GM10266 (cell line): ENCODE measurements around the gene CABLES1.
"Not testable (repeated sequence)": the region's sequence is repeated elsewhere in the genome, so short reads cannot be mapped to it uniquely, and the experiment has no call there.

Experiments used
- DNase-seq: peaks from one replicate; pipeline ENCODE4 v3.0.0; 2012; ENCODE audit errors: extremely low spot score
- CTCF ChIP-seq: IDR thresholded peaks from 2 replicates; pipeline ENCODE4 v1.5.1; 2012; ENCODE audit warnings: mild to moderate bottlenecking, low read depth; ENCODE audit not compliant: control insufficient read depth, insufficient read depth; ENCODE audit errors: missing control alignments

CABLES1 gene

GRCh38 chr18:23094411-23095190 lies 40.7 kb upstream of the CABLES1 start:
- TF ChIP-seq CTCF = no peak
- no peak for DNase-seq

GRCh38 chr18:23095463-23095862 lies 39.8 kb upstream of the CABLES1 start:
- TF ChIP-seq CTCF = no peak
- DNase-seq = no peak

- not testable (repeated sequence) for DNase-seq
Observed at GRCh38 chr18:23097016-23097415, 38.3 kb upstream of the CABLES1 start.

- DNase-seq = no peak
- no peak for TF ChIP-seq CTCF
Observed at GRCh38 chr18:23099621-23100020, 35.7 kb upstream of the CABLES1 start.

GRCh38 chr18:23101861-23102432 lies 33.3 kb upstream of the CABLES1 start:
- DNase-seq = no peak
- no peak for TF ChIP-seq CTCF

- no peak for TF ChIP-seq CTCF
- DNase-seq = no peak
Observed at GRCh38 chr18:23102493-23103261, 32.6 kb upstream of the CABLES1 start.

- TF ChIP-seq CTCF = no peak
- DNase-seq = no peak
Observed at GRCh38 chr18:23103449-23103848, 31.8 kb upstream of the CABLES1 start.
